ENCODE data around the gene GNAI3. TPM values are rescaled to one million over a fixed set of nuclear protein-coding genes. Genes with fewer than 3 reads are reported as not detected.

The GNAI3 gene
- total and polyA plus RNA-seq, 11 donors = 1.5 to 5.4 (median 2.5) TPM

DNA sequence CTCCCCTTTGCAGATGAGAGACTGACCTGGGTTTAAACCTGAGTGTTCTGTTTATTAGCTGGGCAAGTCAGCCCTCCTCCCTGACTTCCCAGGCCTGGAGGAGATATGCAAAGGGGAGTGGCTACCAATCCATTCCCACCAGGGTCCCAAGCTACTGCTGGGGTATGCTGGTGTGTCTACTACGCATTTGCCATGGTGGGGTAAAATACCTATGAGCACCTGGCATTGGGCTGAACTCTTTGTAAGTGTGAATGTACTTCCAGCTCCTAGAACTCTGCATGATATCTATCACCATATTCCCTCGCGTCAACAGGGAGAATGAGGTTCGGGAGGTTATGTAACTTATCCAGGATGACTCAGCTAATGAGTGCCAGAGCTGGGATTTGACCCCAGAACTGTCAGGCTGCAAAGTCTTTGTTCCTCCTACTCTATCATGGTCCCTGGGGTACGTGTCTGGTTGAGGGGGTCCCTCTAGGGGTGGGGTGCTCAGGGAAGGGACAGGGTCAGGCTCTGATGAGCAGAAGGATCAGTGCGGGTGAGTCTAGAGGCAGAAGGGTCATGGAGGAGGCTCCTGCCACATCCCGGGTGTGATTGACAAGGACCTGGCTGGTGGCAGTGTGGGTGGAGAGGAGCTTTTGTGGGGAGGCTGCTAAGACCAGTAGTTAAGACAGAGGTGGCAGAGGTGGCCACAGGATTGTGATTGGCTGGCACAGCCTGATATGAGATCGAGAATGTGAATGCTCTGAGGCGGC is 88.0 kb downstream of the GNAI3 start:
- intact Hi-C loops (cut with DNase I) = no loop called here
- Histone ChIP-seq H3K27ac (no peak overlapping the region), H3K27me3 (no peaks in the 10 kb centered on the region), H3K36me3 (peaks cover 0 to 9% (median 1%) of the 10 kb centered on the region in 9 donors), H3K4me1 (peaks cover 0 to 25% (median 7%) of the 10 kb centered on the region in 12 donors), H3K4me3 (no peak overlapping the region), H3K9me3 (no peaks in the 10 kb centered on the region)
- TF ChIP-seq POLR2A (IDR thresholded peaks at IDR 0.05) = no peak
- TF ChIP-seq, protein P1, sequence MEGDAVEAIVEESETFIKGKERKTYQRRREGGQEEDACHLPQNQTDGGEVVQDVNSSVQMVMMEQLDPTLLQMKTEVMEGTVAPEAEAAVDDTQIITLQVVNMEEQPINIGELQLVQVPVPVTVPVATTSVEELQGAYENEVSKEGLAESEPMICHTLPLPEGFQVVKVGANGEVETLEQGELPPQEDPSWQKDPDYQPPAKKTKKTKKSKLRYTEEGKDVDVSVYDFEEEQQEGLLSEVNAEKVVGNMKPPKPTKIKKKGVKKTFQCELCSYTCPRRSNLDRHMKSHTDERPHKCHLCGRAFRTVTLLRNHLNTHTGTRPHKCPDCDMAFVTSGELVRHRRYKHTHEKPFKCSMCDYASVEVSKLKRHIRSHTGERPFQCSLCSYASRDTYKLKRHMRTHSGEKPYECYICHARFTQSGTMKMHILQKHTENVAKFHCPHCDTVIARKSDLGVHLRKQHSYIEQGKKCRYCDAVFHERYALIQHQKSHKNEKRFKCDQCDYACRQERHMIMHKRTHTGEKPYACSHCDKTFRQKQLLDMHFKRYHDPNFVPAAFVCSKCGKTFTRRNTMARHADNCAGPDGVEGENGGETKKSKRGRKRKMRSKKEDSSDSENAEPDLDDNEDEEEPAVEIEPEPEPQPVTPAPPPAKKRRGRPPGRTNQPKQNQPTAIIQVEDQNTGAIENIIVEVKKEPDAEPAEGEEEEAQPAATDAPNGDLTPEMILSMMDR (IDR thresholded peaks at IDR 0.05) = no peak
- peak in 1 of 5 donors; percentile 17 for DNase-seq
- peak in 3 of 4 donors; percentile 21 to 41 (median 35) for ATAC-seq
- WGBS, 4 donors = 49 to 58% (median 50%) methylated on average over 9 of the region's 9 CpGs

DNA sequence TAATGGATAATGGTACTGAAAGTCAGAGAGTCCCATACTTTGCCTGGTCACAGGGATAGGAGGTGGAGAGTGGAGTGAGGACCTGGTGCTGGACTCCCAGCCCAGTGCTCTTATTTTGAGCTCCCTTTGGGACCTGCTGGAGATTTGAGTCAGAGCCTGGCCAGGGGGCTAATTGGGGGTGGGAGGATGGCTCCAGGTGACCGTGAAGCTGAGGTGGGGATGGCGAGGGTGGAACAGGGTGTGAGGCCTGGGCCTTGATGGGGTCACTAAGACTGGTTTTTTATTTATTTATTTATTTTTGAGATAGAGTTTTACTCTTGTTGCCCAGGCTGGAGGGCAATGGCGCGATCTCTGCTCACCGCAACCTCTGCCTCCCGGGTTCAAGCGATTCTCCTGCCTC is 89.0 kb downstream of the GNAI3 start:
- Histone ChIP-seq H3K9me3 (no peaks in the 10 kb centered on the region), H3K36me3 (no peaks in the 10 kb centered on the region), H3K27me3 (no peaks in the 10 kb centered on the region), H3K4me3 (no peak overlapping the region), H3K4me1 (peaks cover 0 to 22% (median 7%) of the 10 kb centered on the region in 12 donors), H3K27ac (no peak overlapping the region)
- no peak for TF ChIP-seq POLR2A (IDR thresholded peaks at IDR 0.05)
- TF ChIP-seq, protein P1 (IDR thresholded peaks at IDR 0.05) = no peak
- no peak for ATAC-seq
- WGBS, 4 donors = 92 to 99% (median 94%) methylated on average over 7 of the region's 7 CpGs
- peak in 1 of 5 donors; percentile 11 for DNase-seq
- intact Hi-C loops (cut with DNase I) = no loop called here

DNA sequence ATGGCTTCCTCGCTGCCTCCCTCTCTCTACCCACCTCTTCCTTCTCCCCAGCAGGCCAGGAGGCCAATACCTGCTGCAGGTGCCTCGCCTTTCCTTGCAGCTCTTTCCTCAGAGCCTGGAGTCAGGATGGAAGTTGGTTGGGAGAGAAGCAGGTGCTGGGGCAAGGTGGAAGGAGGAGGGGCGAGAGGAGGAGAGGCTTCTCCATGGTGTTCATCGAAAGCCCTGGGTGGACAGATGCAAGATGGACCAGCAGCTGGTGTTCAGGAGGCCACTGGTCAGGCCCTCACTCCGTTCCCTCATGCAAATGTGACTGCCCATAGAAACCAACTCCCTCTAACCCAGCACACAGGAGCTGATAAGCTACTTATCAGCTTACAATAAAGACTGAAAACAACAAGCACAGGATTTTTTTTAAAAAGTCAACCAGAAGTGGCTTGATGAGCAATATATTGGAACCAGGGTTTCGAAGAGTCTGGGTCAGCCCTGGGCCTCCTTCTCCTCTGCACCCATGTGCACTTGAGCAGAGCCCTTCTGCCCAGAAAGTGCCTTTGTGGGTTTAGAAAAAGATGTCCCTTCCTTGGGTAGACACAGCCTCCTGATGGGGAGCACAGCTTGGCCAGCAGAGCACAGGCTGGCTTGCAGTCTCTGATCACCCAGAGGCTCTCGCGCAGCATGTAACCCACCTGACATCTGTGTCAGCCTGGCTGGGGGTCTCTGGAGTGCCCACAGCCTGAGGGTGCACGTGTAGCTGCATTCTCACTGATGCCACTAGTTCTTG is 90.8 kb downstream of the GNAI3 start:
- WGBS, 4 donors = 83 to 89% (median 89%) methylated on average over 8 to 9 of the region's 9 CpGs
- intact Hi-C loops (cut with DNase I) = no loop called here

More for the DNA sequence above, 90.8 kb downstream of the GNAI3 start:
- no peak for ATAC-seq
- Histone ChIP-seq H3K27ac (no peak overlapping the region), H3K36me3 (no peaks in the 10 kb centered on the region), H3K4me3 (no peak overlapping the region), H3K4me1 (peaks cover 0 to 23% (median 10%) of the 10 kb centered on the region in 12 donors), H3K9me3 (no peaks in the 10 kb centered on the region), H3K27me3 (no peaks in the 10 kb centered on the region)
- no peak for TF ChIP-seq POLR2A (IDR thresholded peaks at IDR 0.05)
- TF ChIP-seq, protein P1 (IDR thresholded peaks at IDR 0.05) = no peak
- DNase-seq = peak in 1 of 5 donors; percentile 12

All from heart left ventricle (tissue), 16 donors.